ENCODE results near the gene NFU1. TPM values are rescaled to one million over a fixed set of nuclear protein-coding genes. Genes with fewer than 3 reads are reported as not detected.

Gene NFU1
- total and polyA plus RNA-seq, 9 of the 15 experiments (the other 6 are each of a cell fraction or from before 2014, with no cell fraction given) = 33.3 to 61.8 (median 53.7) TPM

DNA sequence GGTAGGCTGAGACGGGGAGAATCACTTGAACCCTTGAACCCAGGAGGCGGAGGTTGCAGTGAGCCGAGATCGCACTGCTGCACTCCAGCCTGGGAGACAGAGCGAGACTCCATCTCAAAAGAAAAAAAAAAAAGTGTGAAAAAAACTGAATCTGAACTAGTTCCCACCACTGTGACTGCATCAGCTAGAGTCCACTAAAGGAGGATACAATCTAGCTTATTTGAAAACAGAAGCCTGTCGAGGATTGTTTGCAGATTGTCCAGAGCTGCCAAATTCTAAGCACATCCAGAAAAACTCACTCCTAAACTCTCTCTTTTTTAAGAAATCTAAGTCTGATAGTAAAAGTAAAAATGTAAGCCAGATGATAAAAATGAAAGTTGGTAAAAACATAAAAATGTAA is 60.8 kb downstream of the NFU1 start:
- intact Hi-C loops (cut with micrococcal nuclease) (loop anchor here (5.0 to 10.0 kb wide), 2 partner anchors 178 to 336 kb away; no protein-coding TSS in a partner anchor), in situ Hi-C loops (cut with MboI) (no loop called here)
- Histone ChIP-seq H3K9ac (ENCODE audit: insufficient read depth in 1 of 2, low read depth in 2 of 2, low read length in 2 of 2) (no peak overlapping the region), H2AFZ (ENCODE audit: low read depth, low read length) (no peak overlapping the region), H4K20me1 (replicated peaks; ENCODE audit: control insufficient read depth, insufficient read depth, low read length) (peaks cover 26% of the 10 kb centered on the region; the same call in 1 of the 2 replicates), H3K4me1 (replicated peaks in 1 of 2; ENCODE audit: control insufficient read depth in 2 of 2, insufficient read depth in 2 of 2, low read length in 2 of 2) (peaks cover 6 to 8% of the 10 kb centered on the region in 2 experiments; a peak in 3 of 5 replicates), H3K27ac (ENCODE audit: extremely low read depth, low read depth, low read length) (no peak overlapping the region), H3K9me1 (ENCODE audit: control insufficient read depth, insufficient read depth, low read length) (no peaks in the 10 kb centered on the region), H3K4me2 (ENCODE audit: insufficient read depth, low read length) (no peak overlapping the region), H3K9me3 (replicated peaks; ENCODE audit: control insufficient read depth, insufficient read depth, low read depth, low read length) (no peaks in the 10 kb centered on the region), H3K4me3 (no peak overlapping the region), H3K79me2 (ENCODE audit: control insufficient read depth, insufficient read depth, low read length) (peaks cover 79% of the 10 kb centered on the region), H3K36me3 (ENCODE audit: control insufficient read depth, insufficient read depth, low read length) (peaks cover 22% of the 10 kb centered on the region; the same call in 2 of the 3 replicates), H3K27me3 (ENCODE audit: control insufficient read depth in 2 of 2, insufficient read depth in 2 of 2, low read length in 2 of 2) (no peaks in the 10 kb centered on the region)
- peak; percentile 20 for ATAC-seq
- 82% methylated on average over 4 of the region's 6 CpGs for WGBS (ENCODE audit: insufficient coverage, low coverage, missing lambda C conversion rate)
- POLR2A ChIA-PET = interaction anchor here (0.6 to 3.5 kb wide), 9 partner anchors 9 to 748 kb away, joined by 3 to 17 read pairs (median 4); partner anchors contain the start of genes GFPT1 and NFU1
- no TSS peak for BruUV-seq (replicated peaks)
- no peak for FAIRE-seq
- no peak for DNase-seq (ENCODE audit: extremely low read depth in 1 of 4, low spot score in 3 of 4)
- CTCF ChIA-PET (ENCODE audit: low intra/inter-chr PET ratio) = interaction anchor here (0.9 kb wide), 2 partner anchors 100 to 338 kb away, joined by 3 to 4 read pairs; no protein-coding TSS in a partner anchor
- TF ChIP-seq GTF2F1 (IDR thresholded peaks at IDR 0.05; ENCODE audit: low read depth, low read length) (no peak), MYNN (IDR thresholded peaks at IDR 0.05) (no peak), MYNN (CRISPR knock-in tag; IDR thresholded peaks at IDR 0.05) (no peak), L3MBTL2 (IDR thresholded peaks at IDR 0.05) (no peak), DMBX1 (CRISPR knock-in tag; IDR thresholded peaks at IDR 0.05; ENCODE audit: borderline replicate concordance) (no peak), SIRT6 (IDR thresholded peaks at IDR 0.05; ENCODE audit: low read depth, low read length) (no peak), SREBF2 (CRISPR knock-in tag; IDR thresholded peaks at IDR 0.05) (no peak), FOXA1 (IDR thresholded peaks at IDR 0.05; ENCODE audit: borderline replicate concordance) (no peak), KDM5B (IDR thresholded peaks at IDR 0.05; ENCODE audit: insufficient replicate concordance, low read depth, low read length) (no peak)
- TF ChIP-seq, protein P1, sequence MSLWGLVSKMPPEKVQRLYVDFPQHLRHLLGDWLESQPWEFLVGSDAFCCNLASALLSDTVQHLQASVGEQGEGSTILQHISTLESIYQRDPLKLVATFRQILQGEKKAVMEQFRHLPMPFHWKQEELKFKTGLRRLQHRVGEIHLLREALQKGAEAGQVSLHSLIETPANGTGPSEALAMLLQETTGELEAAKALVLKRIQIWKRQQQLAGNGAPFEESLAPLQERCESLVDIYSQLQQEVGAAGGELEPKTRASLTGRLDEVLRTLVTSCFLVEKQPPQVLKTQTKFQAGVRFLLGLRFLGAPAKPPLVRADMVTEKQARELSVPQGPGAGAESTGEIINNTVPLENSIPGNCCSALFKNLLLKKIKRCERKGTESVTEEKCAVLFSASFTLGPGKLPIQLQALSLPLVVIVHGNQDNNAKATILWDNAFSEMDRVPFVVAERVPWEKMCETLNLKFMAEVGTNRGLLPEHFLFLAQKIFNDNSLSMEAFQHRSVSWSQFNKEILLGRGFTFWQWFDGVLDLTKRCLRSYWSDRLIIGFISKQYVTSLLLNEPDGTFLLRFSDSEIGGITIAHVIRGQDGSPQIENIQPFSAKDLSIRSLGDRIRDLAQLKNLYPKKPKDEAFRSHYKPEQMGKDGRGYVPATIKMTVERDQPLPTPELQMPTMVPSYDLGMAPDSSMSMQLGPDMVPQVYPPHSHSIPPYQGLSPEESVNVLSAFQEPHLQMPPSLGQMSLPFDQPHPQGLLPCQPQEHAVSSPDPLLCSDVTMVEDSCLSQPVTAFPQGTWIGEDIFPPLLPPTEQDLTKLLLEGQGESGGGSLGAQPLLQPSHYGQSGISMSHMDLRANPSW (CRISPR knock-in tag; IDR thresholded peaks at IDR 0.05) = no peak
- TF ChIP-seq, protein P2, sequence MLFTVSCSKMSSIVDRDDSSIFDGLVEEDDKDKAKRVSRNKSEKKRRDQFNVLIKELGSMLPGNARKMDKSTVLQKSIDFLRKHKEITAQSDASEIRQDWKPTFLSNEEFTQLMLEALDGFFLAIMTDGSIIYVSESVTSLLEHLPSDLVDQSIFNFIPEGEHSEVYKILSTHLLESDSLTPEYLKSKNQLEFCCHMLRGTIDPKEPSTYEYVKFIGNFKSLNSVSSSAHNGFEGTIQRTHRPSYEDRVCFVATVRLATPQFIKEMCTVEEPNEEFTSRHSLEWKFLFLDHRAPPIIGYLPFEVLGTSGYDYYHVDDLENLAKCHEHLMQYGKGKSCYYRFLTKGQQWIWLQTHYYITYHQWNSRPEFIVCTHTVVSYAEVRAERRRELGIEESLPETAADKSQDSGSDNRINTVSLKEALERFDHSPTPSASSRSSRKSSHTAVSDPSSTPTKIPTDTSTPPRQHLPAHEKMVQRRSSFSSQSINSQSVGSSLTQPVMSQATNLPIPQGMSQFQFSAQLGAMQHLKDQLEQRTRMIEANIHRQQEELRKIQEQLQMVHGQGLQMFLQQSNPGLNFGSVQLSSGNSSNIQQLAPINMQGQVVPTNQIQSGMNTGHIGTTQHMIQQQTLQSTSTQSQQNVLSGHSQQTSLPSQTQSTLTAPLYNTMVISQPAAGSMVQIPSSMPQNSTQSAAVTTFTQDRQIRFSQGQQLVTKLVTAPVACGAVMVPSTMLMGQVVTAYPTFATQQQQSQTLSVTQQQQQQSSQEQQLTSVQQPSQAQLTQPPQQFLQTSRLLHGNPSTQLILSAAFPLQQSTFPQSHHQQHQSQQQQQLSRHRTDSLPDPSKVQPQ (CRISPR knock-in tag; IDR thresholded peaks at IDR 0.05; ENCODE audit: borderline replicate concordance) = no peak
- TF ChIP-seq, protein P3, sequence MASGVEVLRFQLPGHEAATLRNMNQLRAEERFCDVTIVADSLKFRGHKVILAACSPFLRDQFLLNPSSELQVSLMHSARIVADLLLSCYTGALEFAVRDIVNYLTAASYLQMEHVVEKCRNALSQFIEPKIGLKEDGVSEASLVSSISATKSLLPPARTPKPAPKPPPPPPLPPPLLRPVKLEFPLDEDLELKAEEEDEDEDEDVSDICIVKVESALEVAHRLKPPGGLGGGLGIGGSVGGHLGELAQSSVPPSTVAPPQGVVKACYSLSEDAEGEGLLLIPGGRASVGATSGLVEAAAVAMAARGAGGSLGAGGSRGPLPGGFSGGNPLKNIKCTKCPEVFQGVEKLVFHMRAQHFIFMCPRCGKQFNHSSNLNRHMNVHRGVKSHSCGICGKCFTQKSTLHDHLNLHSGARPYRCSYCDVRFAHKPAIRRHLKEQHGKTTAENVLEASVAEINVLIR (CRISPR knock-in tag; IDR thresholded peaks at IDR 0.05) = no peak

Data from K562 (cell line).